BJ (cell line): ENCODE measurements around the gene CBLN3. TPM values are rescaled to one million over a fixed set of nuclear protein-coding genes. Genes with fewer than 3 reads are reported as not detected.
"Not testable (repeated sequence)": the region's sequence is repeated elsewhere in the genome, so short reads cannot be mapped to it uniquely, and the experiment has no call there.

Experiments used
- CTCF ChIA-PET: fragments of 350-600 bp; formaldehyde crosslinking; extraction: SDS; loops from one replicate; lab custom pipeline; 2021; ENCODE audit warnings: antibody characterized with exemption, inconsistent platforms; lab: Yijun Ruan, JAX
- POLR2A ChIA-PET: fragments of 300-600 bp; sonication (Branson Sonifier 250); formaldehyde crosslinking; extraction: SDS; loops from one replicate; lab custom pipeline; 2021; ENCODE audit warnings: antibody characterized with exemption; lab: Charles Lee
- DNase-seq: peaks from one replicate; pipeline ENCODE4 v3.0.0-alpha.2; 2011; ENCODE audit warnings: low read depth
- H3K27me3 ChIP-seq: 2 replicates; pipeline ENCODE4 v1.6.0; 2011; ENCODE audit warnings: low read length; ENCODE audit not compliant: control insufficient read depth, insufficient read depth
- H3K36me3 ChIP-seq: 2 replicates; pipeline ENCODE4 v1.5.1; 2011; ENCODE audit warnings: low read length; ENCODE audit not compliant: control insufficient read depth, insufficient read depth
- H3K4me3 ChIP-seq: 2 replicates; pipeline ENCODE4 v1.5.1; 2011; ENCODE audit warnings: low read depth, mild to moderate bottlenecking, control low read depth, low read length
- CTCF ChIP-seq: IDR thresholded peaks from 2 replicates; pipeline ENCODE4 v1.5.1; 2011; ENCODE audit warnings: low read depth, mild to moderate bottlenecking, control low read depth, inconsistent platforms, low read length, moderate library complexity; ENCODE audit not compliant: insufficient read depth
- polyA minus RNA-seq: library from RNA; depleted of rRNA, polyadenylated mRNA; stranded (reverse); fragments of >200 nt; gene quantifications from 2 replicates; pipeline ENCODE4 v1.2.3, GENCODE V29; 2011; rRNA and poly(A)+ RNA removed
- polyA plus RNA-seq: library from polyadenylated mRNA; depleted of rRNA; stranded (reverse); fragments of >200 nt; gene quantifications from 2 replicates; pipeline ENCODE4 v1.2.3, GENCODE V29; 2011; rRNA removed

The CBLN3 gene
- polyA plus RNA-seq (6.7 and 8.6 TPM in 2 replicates), polyA minus RNA-seq (3.7 and 4.6 TPM in 2 replicates)

- POLR2A ChIA-PET, result interaction anchor here (0.6 to 1.5 kb wide), 3 partner anchors 63 to 793 kb away, joined by 3 to 9 read pairs (median 4); no protein-coding TSS in a partner anchor
- CTCF ChIA-PET, result interaction anchor here (0.9 to 11.6 kb wide), 11 partner anchors 10 to 119 kb away, joined by 3 to 491 read pairs (median 31); partner anchors contain the start of genes ADCY4, LTB4R2, NFATC4 and NYNRIN
Measured at GRCh38 chr14:24429395-24430142, at the start of gene CBLN3, which contains the start of gene KHNYN. TSS of gene CBLN3 (minus strand) at chr14:24429668. CDS start at chr14:24429054, 614 bp downstream. TSS of gene KHNYN (plus strand) at chr14:24429954. CDS start at chr14:24430731, 777 bp downstream.

GRCh38 chr14:24475261-24475660 lies 45.8 kb upstream of the CBLN3 start:
- DNase-seq, result no peak
- Histone ChIP-seq H3K4me3 (no peak overlapping the region), H3K27me3 (no peaks in the 10 kb centered on the region), H3K36me3 (no peaks in the 10 kb centered on the region)
- no peak for TF ChIP-seq CTCF
- CTCF ChIA-PET, result interaction anchor here (1.1 kb wide), 1 partner anchor 914 kb away, joined by 3 read pairs; no protein-coding TSS in a partner anchor
- POLR2A ChIA-PET, result no interaction called here

More at GRCh38 chr14:24429395-24430142, at the start of gene CBLN3, which contains the start of gene KHNYN:
- TF ChIP-seq CTCF, result no peak
- Histone ChIP-seq H3K27me3 (no peaks in the 10 kb centered on the region), H3K4me3 (peak within 1 kb of the TSS; percentile 58), H3K36me3 (peaks cover 13% of the 10 kb centered on the region)
- no peak for DNase-seq

GRCh38 chr14:24473211-24473610 lies 43.7 kb upstream of the CBLN3 start:
- ChIA-PET POLR2A (no interaction called here), CTCF (no interaction called here)
- no peak for DNase-seq

GRCh38 chr14:24470450-24470849 lies 41.0 kb upstream of the CBLN3 start:
- H3K36me3 ChIP-seq, POLR2A ChIA-PET, DNase-seq, H3K27me3 ChIP-seq, H3K4me3 ChIP-seq: not testable (repeated sequence)
- CTCF ChIA-PET, result interaction anchor here (0.9 kb wide), 1 partner anchor 12 kb away, joined by 3 read pairs; no protein-coding TSS in a partner anchor

More at GRCh38 chr14:24473211-24473610, 43.7 kb upstream of the CBLN3 start:
- no peak for TF ChIP-seq CTCF
- Histone ChIP-seq H3K36me3 (no peaks in the 10 kb centered on the region), H3K27me3 (no peaks in the 10 kb centered on the region), H3K4me3 (no peak overlapping the region)

- H3K36me3 ChIP-seq, result no peaks in the 10 kb centered on the region
- ChIA-PET CTCF (interaction anchor here (1.2 kb wide), 1 partner anchor 18 kb away, joined by 3 read pairs; no protein-coding TSS in a partner anchor), POLR2A (no interaction called here)
- no peak overlapping the region for H3K4me3 ChIP-seq
- H3K27me3 ChIP-seq, result no peaks in the 10 kb centered on the region
- TF ChIP-seq CTCF, result no peak
- no peak for DNase-seq
Measured at GRCh38 chr14:24465805-24466204, 36.3 kb upstream of the CBLN3 start.
